Measurements from ENCODE around the gene EML4.

Gene EML4

GRCh38 chr2:42290005-42290404 lies 120.9 kb downstream of the EML4 start:
- no peak for TF ChIP-seq GATA2 (IDR thresholded peaks at IDR 0.05; ENCODE audit: low read depth, low read length)

GRCh38 chr2:42293019-42293418 lies 123.9 kb downstream of the EML4 start:
- no peak for TF ChIP-seq GATA2 (IDR thresholded peaks at IDR 0.05; ENCODE audit: low read depth, low read length)
- no peak for TF ChIP-seq GATA3 (IDR thresholded peaks at IDR 0.05; ENCODE audit: low read depth, low read length)

GRCh38 chr2:42296226-42296625 lies 127.1 kb downstream of the EML4 start:
- TF ChIP-seq GATA3 (IDR thresholded peaks at IDR 0.05; ENCODE audit: low read depth, low read length) (no peak), GATA2 (IDR thresholded peaks at IDR 0.05; ENCODE audit: low read depth, low read length) (no peak)

DNA sequence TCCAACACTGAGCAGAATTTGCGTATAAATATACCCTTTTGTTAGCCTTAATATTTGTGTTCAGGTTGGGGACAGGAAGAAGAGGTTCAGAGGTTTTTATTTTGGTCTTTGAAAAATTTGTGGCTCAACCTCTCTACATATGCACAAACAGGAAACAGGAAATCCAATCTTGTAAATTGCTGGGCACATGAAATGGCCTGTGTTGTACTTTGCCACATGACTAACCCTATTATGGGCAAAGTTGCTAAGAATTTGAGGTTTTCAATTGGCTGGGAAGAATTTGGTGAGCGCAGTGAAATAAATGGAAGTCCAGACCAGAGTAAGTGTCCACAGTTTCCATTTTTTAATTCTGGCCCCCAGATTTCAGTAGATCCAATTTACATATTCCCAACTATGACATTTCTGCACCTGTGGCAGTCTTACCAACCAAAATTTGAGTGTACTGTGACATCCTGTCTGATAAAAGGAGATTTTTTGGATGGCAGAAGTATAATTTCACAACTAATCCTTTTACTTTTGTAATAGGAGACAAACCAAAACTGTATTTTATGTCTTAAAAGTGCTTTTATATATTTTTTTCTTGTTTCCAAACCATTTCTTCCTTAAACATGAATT lies 128.3 kb downstream of the EML4 start:
- TF ChIP-seq GATA2 (IDR thresholded peaks at IDR 0.05; ENCODE audit: low read depth, low read length) (no peak), GATA3 (IDR thresholded peaks at IDR 0.05; ENCODE audit: low read depth, low read length) (no peak)

DNA sequence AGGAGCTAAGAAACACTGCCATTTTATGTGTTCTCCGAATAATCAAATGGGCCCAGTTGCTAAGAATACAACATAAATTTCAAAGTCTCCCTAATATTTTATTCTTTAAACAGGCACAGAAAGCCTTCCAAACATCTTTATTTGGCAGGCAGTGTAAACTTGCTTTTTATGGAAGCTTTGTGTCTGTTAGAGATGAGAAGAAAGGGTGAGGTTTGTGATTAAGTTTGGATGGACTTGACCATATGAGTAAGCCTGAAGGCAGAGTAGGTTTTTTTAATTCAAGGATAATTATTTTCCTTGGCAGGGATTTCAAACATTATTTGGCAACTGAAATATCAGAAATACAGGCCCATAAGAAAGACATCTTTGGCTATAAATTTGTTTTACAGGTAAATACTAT lies 129.0 kb downstream of the EML4 start:
- TF ChIP-seq GATA2 (IDR thresholded peaks at IDR 0.05; ENCODE audit: low read depth, low read length), result no peak
- no peak for TF ChIP-seq GATA3 (IDR thresholded peaks at IDR 0.05; ENCODE audit: low read depth, low read length)

- no peak for TF ChIP-seq GATA2 (IDR thresholded peaks at IDR 0.05; ENCODE audit: low read depth, low read length)
These were observed 130.0 kb downstream of the EML4 start for GRCh38 chr2:42298996-42299754.

DNA sequence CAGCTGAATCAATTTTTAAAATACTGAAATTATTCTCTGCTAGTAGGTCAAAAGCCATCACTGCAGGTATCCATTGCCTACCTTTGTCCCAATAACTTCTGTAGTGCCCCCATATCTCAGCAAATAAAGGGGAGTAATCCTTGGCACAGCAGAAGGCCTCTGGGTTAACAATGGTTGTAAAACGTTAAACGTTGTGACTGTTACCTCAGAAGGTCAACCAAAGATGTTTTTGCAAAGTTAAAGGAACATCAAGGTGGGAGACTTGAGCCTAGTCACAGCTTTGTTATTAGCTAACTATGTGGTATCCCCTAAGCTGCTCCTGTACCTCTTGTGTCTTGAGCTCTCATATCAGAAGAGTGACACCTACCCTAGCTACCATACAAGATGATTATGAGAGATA lies 131.4 kb downstream of the EML4 start:
- no peak for TF ChIP-seq GATA2 (IDR thresholded peaks at IDR 0.05; ENCODE audit: low read depth, low read length)
- TF ChIP-seq GATA3 (IDR thresholded peaks at IDR 0.05; ENCODE audit: low read depth, low read length), result no peak

- no peak for TF ChIP-seq GATA3 (IDR thresholded peaks at IDR 0.05; ENCODE audit: low read depth, low read length)
- TF ChIP-seq GATA2 (IDR thresholded peaks at IDR 0.05; ENCODE audit: low read depth, low read length), result no peak
These were observed 134.1 kb downstream of the EML4 start for GRCh38 chr2:42303252-42303651.

DNA sequence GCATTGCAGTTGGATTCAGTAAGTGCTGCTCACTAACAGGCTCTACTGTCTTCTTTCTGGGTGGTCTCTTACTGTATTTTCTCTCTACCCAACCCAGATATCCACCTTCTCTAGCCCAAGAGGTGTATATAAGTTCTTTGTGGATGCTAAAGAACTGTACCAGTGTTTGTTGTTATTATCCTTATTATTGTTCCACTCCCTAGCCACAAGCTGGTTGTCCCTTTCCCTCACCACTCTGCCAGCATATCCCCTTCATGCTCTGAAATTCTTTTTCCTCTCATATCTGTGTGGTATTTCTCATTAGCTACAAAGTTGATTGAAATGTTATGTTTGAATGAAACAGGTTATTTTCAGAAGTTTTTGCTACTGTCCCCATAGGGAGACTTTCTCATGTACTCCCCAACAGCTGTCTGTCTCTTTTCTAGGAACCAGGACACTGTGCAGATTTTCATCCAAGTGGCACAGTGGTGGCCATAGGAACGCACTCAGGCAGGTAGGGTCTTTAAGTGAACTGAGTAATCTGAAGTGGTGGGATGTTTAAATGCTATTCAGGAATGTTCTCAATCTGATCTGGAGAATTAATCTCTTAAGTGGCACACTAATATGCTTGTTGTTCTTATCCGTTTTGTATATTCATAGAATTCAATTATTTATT lies 135.0 kb downstream of the EML4 start:
- TF ChIP-seq GATA3 (IDR thresholded peaks at IDR 0.05; ENCODE audit: low read depth, low read length) (no peak), GATA2 (IDR thresholded peaks at IDR 0.05; ENCODE audit: low read depth, low read length) (no peak)

DNA sequence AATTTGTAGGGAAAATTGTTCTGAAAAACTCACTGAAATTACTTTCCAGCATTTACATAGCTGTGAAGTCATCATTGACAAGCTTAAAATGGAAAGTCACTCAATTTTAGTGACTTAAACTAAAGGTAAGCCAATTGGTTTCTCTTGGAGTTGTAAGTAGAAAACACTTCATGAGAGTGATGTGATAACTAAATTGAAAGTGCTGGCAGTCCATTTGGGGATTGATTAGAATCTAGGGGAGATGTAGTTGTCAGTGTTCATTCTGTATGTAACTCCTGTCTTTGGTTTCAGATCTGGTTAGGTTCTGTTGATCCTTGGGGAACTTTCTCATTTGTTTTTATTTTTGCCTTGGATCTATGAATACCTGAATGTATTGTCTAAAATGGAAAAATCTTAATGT lies 138.0 kb downstream of the EML4 start:
- no peak for TF ChIP-seq GATA3 (IDR thresholded peaks at IDR 0.05; ENCODE audit: low read depth, low read length)
- no peak for TF ChIP-seq GATA2 (IDR thresholded peaks at IDR 0.05; ENCODE audit: low read depth, low read length)

DNA sequence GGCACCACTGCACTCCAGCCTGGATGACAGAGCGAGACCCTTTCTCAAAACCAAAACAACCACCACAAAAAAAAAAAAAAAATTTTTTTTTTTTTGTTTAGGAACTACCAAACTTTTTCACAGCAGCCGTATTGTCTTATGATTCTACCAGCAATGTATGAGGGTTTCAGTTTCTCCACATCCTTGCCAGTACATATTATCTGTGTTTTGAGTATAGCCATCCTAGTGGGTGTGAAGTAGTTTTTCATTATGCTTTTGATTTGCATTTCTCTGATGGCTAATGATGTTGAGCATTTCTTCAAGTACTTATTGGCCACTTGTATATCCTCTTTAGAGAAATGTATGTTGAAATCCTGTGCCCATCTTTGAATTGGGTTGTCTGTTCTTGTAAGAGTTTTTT lies 140.2 kb downstream of the EML4 start:
- no peak for TF ChIP-seq GATA3 (IDR thresholded peaks at IDR 0.05; ENCODE audit: low read depth, low read length)
- TF ChIP-seq GATA2 (IDR thresholded peaks at IDR 0.05; ENCODE audit: low read depth, low read length), result no peak

- TF ChIP-seq GATA3 (IDR thresholded peaks at IDR 0.05; ENCODE audit: low read depth, low read length) (no peak), GATA2 (IDR thresholded peaks at IDR 0.05; ENCODE audit: low read depth, low read length) (no peak)
These were observed 140.9 kb downstream of the EML4 start for GRCh38 chr2:42310007-42310515.

DNA sequence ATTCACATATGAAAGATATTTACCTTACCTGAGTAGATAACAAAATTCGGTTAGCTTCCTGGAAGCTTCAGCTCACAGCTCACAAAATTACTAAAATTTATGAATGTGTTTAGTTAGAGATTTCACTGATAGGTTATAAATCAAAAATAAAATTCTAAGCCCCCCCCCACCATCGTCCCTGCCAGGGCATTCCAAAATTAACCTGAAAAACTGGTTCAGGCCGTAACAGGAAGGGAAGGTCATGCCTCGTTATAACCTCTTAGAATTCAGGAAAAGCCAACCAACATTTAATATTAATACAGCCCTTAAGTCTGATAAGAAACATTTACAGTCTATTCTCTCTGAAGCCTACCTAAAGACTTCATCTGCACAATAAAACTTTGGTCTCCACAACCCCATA lies 143.0 kb downstream of the EML4 start:
- TF ChIP-seq GATA2 (IDR thresholded peaks at IDR 0.05; ENCODE audit: low read depth, low read length) (no peak), GATA3 (IDR thresholded peaks at IDR 0.05; ENCODE audit: low read depth, low read length) (no peak)

- TF ChIP-seq GATA3 (IDR thresholded peaks at IDR 0.05; ENCODE audit: low read depth, low read length) (no peak), GATA2 (IDR thresholded peaks at IDR 0.05; ENCODE audit: low read depth, low read length) (no peak)
These were observed 145.8 kb downstream of the EML4 start for GRCh38 chr2:42314892-42315468.

All from SH-SY5Y (cell line).